ENCODE data around the gene LMX1A.

Gene LMX1A

GRCh38 chr1:165162671-165163241 lies 193.8 kb downstream of the LMX1A start:
- DNase-seq (ENCODE audit: low read depth): no peak

- no peak for DNase-seq (ENCODE audit: low read depth)
These were observed 195.4 kb downstream of the LMX1A start for GRCh38 chr1:165161130-165161529.

- DNase-seq (ENCODE audit: low read depth): no peak
These were observed 203.3 kb downstream of the LMX1A start for GRCh38 chr1:165153182-165153581.

GRCh38 chr1:165152727-165153126 lies 203.8 kb downstream of the LMX1A start:
- DNase-seq (ENCODE audit: low read depth): no peak

- no peak for DNase-seq (ENCODE audit: low read depth)
These were observed 204.4 kb downstream of the LMX1A start for GRCh38 chr1:165152109-165152508.

Data from CMK (cell line).